ENCODE results near the gene GAL. TPM values are rescaled to one million over a fixed set of nuclear protein-coding genes. Genes with fewer than 3 reads are reported as not detected.

GAL gene
- total RNA-seq, 1 experiment from 2014 or later = 65.2 TPM

- H3K36me3 Mint-ChIP-seq (ENCODE audit: insufficient read depth in 1 of 3, low read depth in 3 of 3) = peaks cover 0 to 6% (median 0%) of the 10 kb centered on the region in 3 experiments; a peak in 1 of 7 replicates
- Histone ChIP-seq H3K9ac (ENCODE audit: extremely low read depth, insufficient read length, low read length) (no peak overlapping the region), H2BK5ac (ENCODE audit: insufficient read length, low read length) (no peak overlapping the region), H3K27me3 (ENCODE audit: insufficient read depth, low read length) (no peaks in the 10 kb centered on the region), H3K4me1 (ENCODE audit: insufficient read depth, low read length) (no peaks in the 10 kb centered on the region), H3K18ac (ENCODE audit: insufficient read length, low read depth, low read length) (no peak overlapping the region), H3K23ac (ENCODE audit: insufficient read length, low read depth, low read length) (no peak overlapping the region), H3K79me1 (ENCODE audit: insufficient read depth, low read depth, low read length, poor library complexity, severe bottlenecking) (no peaks in the 10 kb centered on the region), H2AK5ac (ENCODE audit: insufficient read length, low read length) (no peak overlapping the region), H3K14ac (ENCODE audit: insufficient read depth, low read length) (no peak overlapping the region), H3K27ac (ENCODE audit: insufficient read length, low read depth, low read length) (no peak overlapping the region), H2BK20ac (ENCODE audit: low read depth, low read length, poor library complexity, severe bottlenecking) (no peak overlapping the region), H2AFZ (ENCODE audit: low read length) (no peak overlapping the region), H3K79me2 (ENCODE audit: insufficient read depth, low read length) (no peaks in the 10 kb centered on the region), H4K5ac (ENCODE audit: insufficient read length, low read depth, low read length) (no peak overlapping the region), H3K23me2 (ENCODE audit: insufficient read length, low read depth, low read length, poor library complexity, severe bottlenecking) (no peaks in the 10 kb centered on the region), H4K20me1 (ENCODE audit: control insufficient read depth, insufficient read depth, insufficient read length) (no peaks in the 10 kb centered on the region), H4K8ac (replicated peaks; ENCODE audit: insufficient read length, low read depth, low read length) (no peak overlapping the region), H4K91ac (ENCODE audit: insufficient read length, low read depth, low read length) (no peak overlapping the region), H3K4me2 (ENCODE audit: insufficient read depth, insufficient read length, low read length) (no peak overlapping the region), H3K56ac (ENCODE audit: insufficient read length, low read depth, low read length) (no peak overlapping the region), H2BK120ac (ENCODE audit: low read depth, low read length, poor library complexity, severe bottlenecking) (no peak overlapping the region), H2BK12ac (ENCODE audit: insufficient read length, low read depth, low read length) (no peak overlapping the region), H3K9me3 (ENCODE audit: control insufficient read depth, low read depth, low read length) (no peaks in the 10 kb centered on the region), H3T11ph (ENCODE audit: low read length) (no peak overlapping the region), H2BK15ac (ENCODE audit: low read depth, low read length) (no peak overlapping the region), H3K4ac (ENCODE audit: low read depth, low read length) (no peak overlapping the region)
- no CpG with 5 or more reads among the region's 13 CpGs for WGBS (ENCODE audit: extremely low coverage, insufficient read length, low lambda C conversion rate)
- TF ChIP-seq CTCF (conservative IDR thresholded peaks at IDR 0.05) = no peak
- peaks cover 4% of the 10 kb centered on the region for H3K27me3 Mint-ChIP-seq (ENCODE audit: low read depth)
- H3K4me3 Mint-ChIP-seq = no peak overlapping the region
- no peak for DNase-seq
- H3K9me3 Mint-ChIP-seq = peaks cover 6 to 15% of the 10 kb centered on the region in 2 experiments
- no peak overlapping the region for H3K27ac Mint-ChIP-seq
- no peaks in the 10 kb centered on the region for H3K4me1 Mint-ChIP-seq
Measured at GRCh38 chr11:68658661-68659060, 25.7 kb upstream of the GAL start.
